A549 (cell line): ENCODE measurements around the gene PAK1. TPM values are rescaled to one million over a fixed set of nuclear protein-coding genes. Genes with fewer than 3 reads are reported as not detected.
A peak's percentile ranks its signal among the peaks of the same experiment; 100 is the strongest.

ENCODE experiments used
- ATAC-seq, 2 experiments: fragments of 200-7000 bp in 1 of 2; fragments of >200 bp in 1 of 2; cut with Nextera tagmentation in 1 of 2; cut with Tn5 transposase in 1 of 2; 3 replicates each; pipeline versions ENCODE4 v1.8.0 to v1.9.1; 2018 to 2020; ENCODE audit warnings: mild to moderate bottlenecking in 1 of 2, moderate library complexity in 1 of 2
- CTCF ChIA-PET: fragments of 300-600 bp; sonication (Branson Sonifier 250); formaldehyde crosslinking; extraction: SDS; loops from one replicate; lab custom pipeline; 2021; ENCODE audit warnings: antibody characterized with exemption, inconsistent platforms; lab: Yijun Ruan, JAX
- POLR2A ChIA-PET: fragments of 350-600 bp; formaldehyde crosslinking; extraction: SDS; loops from one replicate; lab custom pipeline; 2021; ENCODE audit warnings: antibody characterized with exemption, inconsistent platforms; lab: Yijun Ruan, JAX
- DNase-seq, 2 experiments: peaks; one replicate each; pipeline versions ENCODE4 v3.0.0 to v3.0.0-alpha.2; 2011 to 2016; ENCODE audit warnings: low read depth in 1 of 2, low spot score in 1 of 2
- FAIRE-seq: peaks from 2 replicates; lab custom pipeline; 2011; peaks lifted over from hg19 to GRCh38; lab: Jason Lieb, UNC
- H3K27ac ChIP-seq, 2 experiments: fragments of >200 bp; sonication (Bioruptor Twin); formaldehyde crosslinking; 3 replicates each; pipeline ENCODE4 v1.5.1; 2016 to 2017
- H3K4me1 ChIP-seq: fragments of >200 bp; sonication (Bioruptor Twin); formaldehyde crosslinking; 3 replicates; pipeline ENCODE4 v1.6.1; 2016
- H3K4me2 ChIP-seq: fragments of >200 bp; sonication (Bioruptor Twin); formaldehyde crosslinking; 3 replicates; pipeline ENCODE4 v1.6.1; 2016
- H3K4me3 ChIP-seq: fragments of >200 bp; sonication (Bioruptor Twin); formaldehyde crosslinking; 3 replicates; pipeline ENCODE4 v1.5.1; 2016
- H3K9me3 ChIP-seq: fragments of >200 bp; sonication (Bioruptor Twin); formaldehyde crosslinking; 3 replicates; pipeline ENCODE4 v1.6.1; 2016
- CBX2 ChIP-seq: fragments of 200-600 bp; sonication (generic); IDR thresholded peaks from 2 replicates; pipeline ENCODE4 v1.6.1; 2016; ENCODE audit warnings: low read depth, mild to moderate bottlenecking, borderline replicate concordance
- CEBPB ChIP-seq, 2 experiments: fragments of >200 bp in 1 of 2; sonication (Bioruptor Twin) in 1 of 2; formaldehyde crosslinking in 1 of 2; IDR thresholded peaks; 2 replicates each; pipeline ENCODE4 v1.6.1; 2012 to 2016
- CHD2 ChIP-seq: fragments of 150-350 bp; IDR thresholded peaks from 2 replicates; pipeline ENCODE4 v1.6.1; 2014; ENCODE audit warnings: low read length; ENCODE audit not compliant: partially characterized antibody
- E2F6 ChIP-seq: IDR thresholded peaks from 2 replicates; pipeline ENCODE4 v1.6.1; 2012; ENCODE audit warnings: low read depth, borderline replicate concordance
- EHMT2 ChIP-seq: fragments of 200-600 bp; sonication (generic); IDR thresholded peaks from 2 replicates; pipeline ENCODE4 v1.6.1; 2016; ENCODE audit warnings: antibody characterized with exemption, low read depth, mild to moderate bottlenecking, moderate library complexity
- ELK1 ChIP-seq: fragments of 150-350 bp; IDR thresholded peaks from 2 replicates; pipeline ENCODE4 v1.6.1; 2014; ENCODE audit warnings: low read depth, mild to moderate bottlenecking, low read length
- FOSB ChIP-seq: fragments of 250-450 bp; sonication (Bioruptor Pico); IDR thresholded peaks from 2 replicates; pipeline ENCODE4 v1.5.0; 2020; ENCODE audit warnings: mild to moderate bottlenecking, moderate library complexity
- FOXS1 ChIP-seq: fragments of 250-450 bp; sonication (Bioruptor Pico); IDR thresholded peaks from 2 replicates; pipeline ENCODE4 v1.5.0; 2020; ENCODE audit warnings: mild to moderate bottlenecking, moderate library complexity
- GATA3 ChIP-seq: IDR thresholded peaks from 2 replicates; pipeline ENCODE4 v1.6.1; 2012; ENCODE audit warnings: borderline replicate concordance
- HES2 ChIP-seq: fragments of >200 bp; sonication (Bioruptor Twin); formaldehyde crosslinking; IDR thresholded peaks from 2 replicates; pipeline ENCODE4 v1.6.1; 2016
- HEYL ChIP-seq: fragments of 250-450 bp; sonication (Bioruptor Pico); IDR thresholded peaks from 2 replicates; pipeline ENCODE4 v1.8.0; 2021; ENCODE audit warnings: mild to moderate bottlenecking, moderate library complexity
- HOXB13 ChIP-seq: fragments of 250-450 bp; sonication (Bioruptor Pico); IDR thresholded peaks from 2 replicates; pipeline ENCODE4 v1.5.0; 2020; ENCODE audit warnings: low read depth, mild to moderate bottlenecking, moderate library complexity
- HOXB5 ChIP-seq: fragments of 250-450 bp; sonication (Bioruptor Pico); IDR thresholded peaks from 2 replicates; pipeline ENCODE4 v1.5.0; 2020; ENCODE audit warnings: mild to moderate bottlenecking, moderate library complexity
- JUNB ChIP-seq: fragments of >200 bp; sonication (Bioruptor Twin); formaldehyde crosslinking; IDR thresholded peaks from 2 replicates; pipeline ENCODE4 v1.6.1; 2016
- KDM1A ChIP-seq: fragments of 200-600 bp; sonication (generic); IDR thresholded peaks from 2 replicates; pipeline ENCODE4 v1.6.1; 2016; ENCODE audit warnings: low read depth, mild to moderate bottlenecking
- MAFK ChIP-seq: fragments of 450-650 bp; IDR thresholded peaks from 2 replicates; pipeline ENCODE4 v1.6.1; 2014; ENCODE audit not compliant: partially characterized antibody
- MAX ChIP-seq: IDR thresholded peaks from 2 replicates; pipeline ENCODE4 v1.6.1; 2012
- MAZ ChIP-seq: fragments of 150-350 bp; IDR thresholded peaks from 2 replicates; pipeline ENCODE4 v1.6.1; 2014; ENCODE audit warnings: antibody characterized with exemption, low read depth, low read length, borderline replicate concordance
- MYC ChIP-seq: IDR thresholded peaks from 2 replicates; pipeline ENCODE4 v1.6.1; 2012; ENCODE audit warnings: mild to moderate bottlenecking, inconsistent platforms, low read length, improper control_type of control experiment, borderline replicate concordance
- NFE2L2 ChIP-seq: fragments of 150-350 bp; conservative IDR thresholded peaks from 2 replicates; pipeline ENCODE4 v1.6.1; 2014; ENCODE audit warnings: low read length
- PBX3 ChIP-seq: IDR thresholded peaks from 2 replicates; pipeline ENCODE4 v1.6.1; 2012
- RAD21 ChIP-seq, 2 experiments: fragments of >200 bp in 1 of 2; sonication (Bioruptor Twin) in 1 of 2; formaldehyde crosslinking in 1 of 2; IDR thresholded peaks in 1 of 2; conservative IDR thresholded peaks in 1 of 2; 2 replicates in 1 of 2; 3 replicates in 1 of 2; pipeline ENCODE4 v1.6.1; 2012 to 2018; ENCODE audit warnings: inconsistent platforms in 1 of 2
- RCOR1 ChIP-seq: fragments of 150-350 bp; IDR thresholded peaks from 2 replicates; pipeline ENCODE4 v1.6.1; 2014; ENCODE audit warnings: antibody characterized with exemption, low read length, low read depth
- REST ChIP-seq: fragments of 200-600 bp; sonication (generic); IDR thresholded peaks from 2 replicates; pipeline ENCODE4 v1.6.1; 2016; ENCODE audit warnings: antibody characterized with exemption, mild to moderate bottlenecking, moderate library complexity
- SREBF2 ChIP-seq: fragments of 450-650 bp; IDR thresholded peaks from 2 replicates; pipeline ENCODE4 v1.6.1; 2014; ENCODE audit warnings: mild to moderate bottlenecking, moderate library complexity
- TP53 ChIP-seq: fragments of 250-450 bp; sonication (Bioruptor Pico); IDR thresholded peaks from 2 replicates; pipeline ENCODE4 v1.5.0; 2021; ENCODE audit warnings: mild to moderate bottlenecking, moderate library complexity
- ZC3H11A ChIP-seq: fragments of 450-650 bp; IDR thresholded peaks from 2 replicates; pipeline ENCODE4 v1.6.1; 2014; ENCODE audit warnings: antibody characterized with exemption, mild to moderate bottlenecking
- ZFP36 ChIP-seq: fragments of 450-650 bp; IDR thresholded peaks from 2 replicates; pipeline ENCODE4 v1.6.1; 2014; ENCODE audit warnings: borderline replicate concordance; ENCODE audit not compliant: partially characterized antibody
- WGBS: methylation state at CpG from one replicate; pipeline ENCODE4 v1.1.6; 2017; ENCODE audit errors: missing lambda C conversion rate; 5-methylcytosine and 5-hydroxymethylcytosine counted together
- polyA plus RNA-seq, 4 experiments: library from polyadenylated mRNA; depleted of rRNA in 3 of 4; stranded (reverse); fragments of >200 nt; fragmentation: RNase III in 1 of 4; extraction: RNeasy Plus Mini Kit Qiagen cat#74134 plus additional on column Dnase treatment in 1 of 4; gene quantifications; 2 replicates in 3 of 4; 3 replicates in 1 of 4; pipeline ENCODE4 v1.2.3, GENCODE V29; 2011 to 2017

The PAK1 gene
- polyA plus RNA-seq, 2 of the 4 experiments (the other 2 are of a cell fraction), result 20.6 to 60.7 TPM

GRCh38 chr11:77479746-77480352 is 6.0 kb upstream of the PAK1 start:
- CTCF ChIA-PET, result no interaction called here
- WGBS, result 78% methylated on average over 2 of the region's 2 CpGs
- no peak for ATAC-seq
- H3K4me2 ChIP-seq, result no peak overlapping the region
- POLR2A ChIA-PET, result no interaction called here
- no peaks in the 10 kb centered on the region for H3K9me3 ChIP-seq
- H3K27ac ChIP-seq, result no peak overlapping the region
- no peak overlapping the region for H3K4me3 ChIP-seq
- TF ChIP-seq ZC3H11A (no peak), HOXB5 (CRISPR knock-in tag) (no peak), RCOR1 (no peak), KDM1A (no peak), HOXB13 (no peak), FOSB (no peak)
- TF ChIP-seq, all 56 proteins: peak for 0
- no peak for DNase-seq
- H3K4me1 ChIP-seq, result no peaks in the 10 kb centered on the region
- FAIRE-seq, result no peak

- no peak for ATAC-seq
- POLR2A ChIA-PET, result no interaction called here
- no peak for DNase-seq
- 73% methylated on average over 5 of the region's 5 CpGs for WGBS
- Histone ChIP-seq H3K27ac (no peak overlapping the region), H3K4me1 (no peaks in the 10 kb centered on the region), H3K4me2 (no peak overlapping the region), H3K4me3 (no peak overlapping the region), H3K9me3 (no peaks in the 10 kb centered on the region)
- CTCF ChIA-PET, result interaction anchor here (0.6 to 1.5 kb wide), 8 partner anchors 18 to 580 kb away, joined by 3 to 5 read pairs (median 4); partner anchors contain the start of gene MYO7A
- FAIRE-seq, result no peak
- TF ChIP-seq ZFP36, result no peak
- TF ChIP-seq HOXB13, result no peak
- TF ChIP-seq MAX, result no peak
- TF ChIP-seq KDM1A, result no peak
- TF ChIP-seq GATA3, result no peak
- no peak for TF ChIP-seq SREBF2
- no peak for TF ChIP-seq MAFK
- TF ChIP-seq HES2, result no peak
- no peak for TF ChIP-seq CEBPB (IDR thresholded peaks at IDR 0.05)
- TF ChIP-seq MAZ, result no peak
- TF ChIP-seq JUNB, result no peak
- no peak for TF ChIP-seq CBX2
- TF ChIP-seq HEYL (CRISPR knock-in tag), result no peak
- no peak for TF ChIP-seq PBX3
- TF ChIP-seq ZC3H11A, result no peak
- no peak for TF ChIP-seq E2F6
- no peak for TF ChIP-seq NFE2L2
- TF ChIP-seq MYC, result no peak
- no peak for TF ChIP-seq RAD21 (conservative IDR thresholded peaks at IDR 0.05 in 1 of 2, IDR thresholded peaks at IDR 0.05 in 1 of 2)
- TF ChIP-seq CHD2, result no peak
Measured at GRCh38 chr11:77475206-77475605, 1.3 kb upstream of the PAK1 start.

- no peaks in the 10 kb centered on the region for H3K4me1 ChIP-seq
- FAIRE-seq (no peak), ATAC-seq (no peak), DNase-seq (no peak)
- H3K4me3 ChIP-seq, result peak overlapping the region; percentile 85
- ChIA-PET POLR2A (no interaction called here), CTCF (interaction anchor here (0.6 to 1.5 kb wide), 9 partner anchors 10 to 580 kb away, joined by 3 to 5 read pairs (median 3); partner anchors contain the start of gene MYO7A)
- H3K4me2 ChIP-seq, result peak overlapping the region; percentile 98
- no peaks in the 10 kb centered on the region for H3K9me3 ChIP-seq
- peak overlapping the region in 1 of 2 experiments; percentile 91; a peak in 4 of 6 replicates for H3K27ac ChIP-seq
- 30% methylated on average over 10 of the region's 10 CpGs for WGBS
- no peak for TF ChIP-seq ELK1
- no peak for TF ChIP-seq FOSB
- no peak for TF ChIP-seq EHMT2
- no peak for TF ChIP-seq REST
- no peak for TF ChIP-seq TP53 (CRISPR knock-in tag)
- no peak for TF ChIP-seq HOXB13
- no peak for TF ChIP-seq MYC
- TF ChIP-seq FOXS1 (CRISPR knock-in tag), result no peak
Measured at GRCh38 chr11:77474684-77475060, 778 bp upstream of the PAK1 start.
